ENCODE data around the gene RELCH.
A peak's percentile ranks its signal among the peaks of the same experiment; 100 is the strongest.

RELCH gene

GRCh38 chr18:62245699-62246098, 58.6 kb downstream of the RELCH start:
- Histone ChIP-seq H3K4me3 (replicated peaks; ENCODE audit: low read depth, low read length) (no peak overlapping the region), H3K36me3 (ENCODE audit: control insufficient read depth, insufficient read depth, low read length) (peaks cover 1% of the 10 kb centered on the region), H3K27me3 (replicated peaks; ENCODE audit: control insufficient read depth, insufficient read depth, low read length) (no peaks in the 10 kb centered on the region)
- DNase-seq (ENCODE audit: extremely low read depth, insufficient read length): no peak
- TF ChIP-seq CTCF (IDR thresholded peaks at IDR 0.05; ENCODE audit: insufficient read depth, low read length, poor library complexity, severe bottlenecking): peak; percentile 9

GRCh38 chr18:62248313-62248712, 61.3 kb downstream of the RELCH start:
- no peak for DNase-seq (ENCODE audit: extremely low read depth, insufficient read length)
- peaks cover 1% of the 10 kb centered on the region for H3K36me3 ChIP-seq (ENCODE audit: control insufficient read depth, insufficient read depth, low read length)
- no peaks in the 10 kb centered on the region for H3K27me3 ChIP-seq (replicated peaks; ENCODE audit: control insufficient read depth, insufficient read depth, low read length)
- no peak overlapping the region for H3K4me3 ChIP-seq (replicated peaks; ENCODE audit: low read depth, low read length)
- TF ChIP-seq CTCF (IDR thresholded peaks at IDR 0.05; ENCODE audit: insufficient read depth, low read length, poor library complexity, severe bottlenecking): no peak

GRCh38 chr18:62249478-62250097, 62.5 kb downstream of the RELCH start:
- Histone ChIP-seq H3K4me3 (replicated peaks; ENCODE audit: low read depth, low read length) (no peak overlapping the region), H3K36me3 (ENCODE audit: control insufficient read depth, insufficient read depth, low read length) (peaks cover 1% of the 10 kb centered on the region), H3K27me3 (replicated peaks; ENCODE audit: control insufficient read depth, insufficient read depth, low read length) (no peaks in the 10 kb centered on the region)
- DNase-seq (ENCODE audit: extremely low read depth, insufficient read length): peak; percentile 26
- TF ChIP-seq CTCF (IDR thresholded peaks at IDR 0.05; ENCODE audit: insufficient read depth, low read length, poor library complexity, severe bottlenecking): peak; percentile 73

- no peak for DNase-seq (ENCODE audit: extremely low read depth, insufficient read length)
- TF ChIP-seq CTCF (IDR thresholded peaks at IDR 0.05; ENCODE audit: insufficient read depth, low read length, poor library complexity, severe bottlenecking): no peak
- no peaks in the 10 kb centered on the region for H3K27me3 ChIP-seq (replicated peaks; ENCODE audit: control insufficient read depth, insufficient read depth, low read length)
- no peaks in the 10 kb centered on the region for H3K36me3 ChIP-seq (ENCODE audit: control insufficient read depth, insufficient read depth, low read length)
- H3K4me3 ChIP-seq (replicated peaks; ENCODE audit: low read depth, low read length): no peak overlapping the region
These were observed 63.4 kb downstream of the RELCH start for GRCh38 chr18:62250475-62250874.

GRCh38 chr18:62258093-62258492, 71.0 kb downstream of the RELCH start:
- Histone ChIP-seq H3K27me3 (replicated peaks; ENCODE audit: control insufficient read depth, insufficient read depth, low read length) (no peaks in the 10 kb centered on the region), H3K4me3 (replicated peaks; ENCODE audit: low read depth, low read length) (no peak overlapping the region), H3K36me3 (ENCODE audit: control insufficient read depth, insufficient read depth, low read length) (peaks cover 4% of the 10 kb centered on the region)
- TF ChIP-seq CTCF (IDR thresholded peaks at IDR 0.05; ENCODE audit: insufficient read depth, low read length, poor library complexity, severe bottlenecking): no peak
- DNase-seq (ENCODE audit: extremely low read depth, insufficient read length): no peak

GRCh38 chr18:62258616-62259015, 71.6 kb downstream of the RELCH start:
- Histone ChIP-seq H3K36me3 (ENCODE audit: control insufficient read depth, insufficient read depth, low read length) (peaks cover 4% of the 10 kb centered on the region), H3K27me3 (replicated peaks; ENCODE audit: control insufficient read depth, insufficient read depth, low read length) (no peaks in the 10 kb centered on the region), H3K4me3 (replicated peaks; ENCODE audit: low read depth, low read length) (no peak overlapping the region)
- no peak for TF ChIP-seq CTCF (IDR thresholded peaks at IDR 0.05; ENCODE audit: insufficient read depth, low read length, poor library complexity, severe bottlenecking)
- no peak for DNase-seq (ENCODE audit: extremely low read depth, insufficient read length)
